ENCODE measurements around the gene CFAP251.

CFAP251 gene

DNA sequence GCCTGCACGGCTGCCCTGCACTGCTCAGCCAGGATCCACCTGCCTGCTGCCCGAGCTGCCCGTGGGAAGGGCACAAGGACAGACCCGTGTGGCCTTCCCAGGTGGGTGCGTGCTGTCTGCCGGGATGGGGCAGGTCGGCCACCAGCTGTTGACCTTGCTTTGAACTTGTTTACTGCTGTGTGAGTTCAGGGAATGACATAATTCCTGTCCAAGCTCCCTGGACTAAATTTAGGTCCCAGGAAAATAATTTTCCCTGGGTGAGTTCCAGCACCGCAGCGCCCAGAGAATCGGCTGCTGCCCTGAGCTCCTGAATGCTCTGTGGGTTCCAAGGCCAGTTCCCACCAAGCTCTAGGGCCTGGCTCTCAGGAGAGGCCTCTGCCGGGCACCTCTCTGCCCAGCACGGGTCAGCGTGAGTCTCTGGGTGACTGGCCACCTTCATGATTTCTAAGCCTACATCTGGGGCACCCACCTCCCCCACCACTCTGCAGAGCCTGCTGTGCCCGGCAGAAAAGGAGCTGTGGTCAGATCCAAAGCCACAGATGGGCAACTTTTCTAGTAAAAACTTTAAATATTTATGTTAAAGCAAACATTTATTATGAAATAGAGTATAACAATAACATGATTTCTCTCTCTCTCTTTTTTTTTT, 133.0 kb downstream of the CFAP251 start:
- DNase-seq (ENCODE audit: low spot score): no peak
- TF ChIP-seq, protein P1, sequence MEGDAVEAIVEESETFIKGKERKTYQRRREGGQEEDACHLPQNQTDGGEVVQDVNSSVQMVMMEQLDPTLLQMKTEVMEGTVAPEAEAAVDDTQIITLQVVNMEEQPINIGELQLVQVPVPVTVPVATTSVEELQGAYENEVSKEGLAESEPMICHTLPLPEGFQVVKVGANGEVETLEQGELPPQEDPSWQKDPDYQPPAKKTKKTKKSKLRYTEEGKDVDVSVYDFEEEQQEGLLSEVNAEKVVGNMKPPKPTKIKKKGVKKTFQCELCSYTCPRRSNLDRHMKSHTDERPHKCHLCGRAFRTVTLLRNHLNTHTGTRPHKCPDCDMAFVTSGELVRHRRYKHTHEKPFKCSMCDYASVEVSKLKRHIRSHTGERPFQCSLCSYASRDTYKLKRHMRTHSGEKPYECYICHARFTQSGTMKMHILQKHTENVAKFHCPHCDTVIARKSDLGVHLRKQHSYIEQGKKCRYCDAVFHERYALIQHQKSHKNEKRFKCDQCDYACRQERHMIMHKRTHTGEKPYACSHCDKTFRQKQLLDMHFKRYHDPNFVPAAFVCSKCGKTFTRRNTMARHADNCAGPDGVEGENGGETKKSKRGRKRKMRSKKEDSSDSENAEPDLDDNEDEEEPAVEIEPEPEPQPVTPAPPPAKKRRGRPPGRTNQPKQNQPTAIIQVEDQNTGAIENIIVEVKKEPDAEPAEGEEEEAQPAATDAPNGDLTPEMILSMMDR (IDR thresholded peaks at IDR 0.05; ENCODE audit: extremely low read depth, insufficient read depth, missing control alignments): no peak
- in situ Hi-C loops (cut with MboI; ENCODE audit: low pct_unique_long_range_greater_than_20kb, low sequenced_read_pairs, unreplicated experiment): loop anchor here (5.0 to 10.0 kb wide), 2 partner anchors 71 to 133 kb away; partner anchors contain the start of gene LRRC43

DNA sequence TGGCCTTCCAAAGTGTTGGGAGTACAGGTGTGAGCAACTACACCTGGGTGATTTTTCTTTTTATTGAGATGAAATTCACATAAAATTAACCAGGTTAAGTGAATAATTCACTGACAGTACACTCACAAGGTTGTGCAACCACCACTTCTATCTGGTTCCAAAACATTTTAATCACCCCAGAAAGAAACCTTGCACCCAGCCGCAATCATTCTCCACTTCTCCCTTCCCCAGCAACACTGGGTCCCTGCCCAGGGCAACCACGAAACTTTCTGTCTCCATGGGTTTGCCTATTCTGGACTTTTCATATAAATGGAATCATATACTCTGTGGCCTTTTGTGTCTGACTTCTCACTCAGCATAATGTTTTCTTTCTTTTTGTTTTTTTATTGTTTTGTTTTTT, 133.9 kb downstream of the CFAP251 start:
- TF ChIP-seq, protein P1 (IDR thresholded peaks at IDR 0.05; ENCODE audit: extremely low read depth, insufficient read depth, missing control alignments): no peak
- in situ Hi-C loops (cut with MboI; ENCODE audit: low pct_unique_long_range_greater_than_20kb, low sequenced_read_pairs, unreplicated experiment): loop anchor here (5.0 to 10.0 kb wide), 2 partner anchors 70 to 133 kb away; partner anchors contain the start of gene LRRC43
- no peak for DNase-seq (ENCODE audit: low spot score)
